ENCODE measurements around the gene ITGB7. TPM values are rescaled to one million over a fixed set of nuclear protein-coding genes. Genes with fewer than 3 reads are reported as not detected.

Gene ITGB7
- total and polyA plus RNA-seq, 2 of the 4 experiments (the other 2 are of a cell fraction) = 0.18 to 0.44 TPM

GRCh38 chr12:53213348-53213747 lies 6.3 kb upstream of the ITGB7 start:
- Histone ChIP-seq H4K5ac (ENCODE audit: low read depth, low read length) (no peak overlapping the region), H2AK9ac (replicated peaks; ENCODE audit: low read depth, low read length, poor library complexity) (peak overlapping the region; percentile 80), H3K18ac (ENCODE audit: low read depth, low read length) (no peak overlapping the region), H3K56ac (ENCODE audit: extremely low read depth, insufficient read depth, low read length) (no peak overlapping the region), H3K27ac (ENCODE audit: insufficient read depth, low read length) (no peak overlapping the region), H3K14ac (replicated peaks; ENCODE audit: low read depth, low read length) (no peak overlapping the region), H3K4me3 (ENCODE audit: insufficient read depth, low read depth, low read length) (no peak overlapping the region), H3K27me3 (ENCODE audit: control insufficient read depth, insufficient read depth, low read length) (no peaks in the 10 kb centered on the region), H3K36me3 (ENCODE audit: control insufficient read depth, insufficient read depth, low read length) (peaks cover 47% of the 10 kb centered on the region), H3K4ac (ENCODE audit: low read depth, low read length) (peak overlapping the region; percentile 57), H3K4me2 (ENCODE audit: low read depth, low read length) (no peak overlapping the region), H2BK20ac (ENCODE audit: low read depth, low read length) (no peak overlapping the region), H2AFZ (replicated peaks; ENCODE audit: low read length, poor library complexity) (peak overlapping the region; percentile 78), H3K9me1 (ENCODE audit: insufficient read depth, low read length) (peaks cover 18% of the 10 kb centered on the region), H3K4me1 (ENCODE audit: control insufficient read depth, insufficient read depth, low read length) (peaks cover 19% of the 10 kb centered on the region), H2BK15ac (ENCODE audit: low read depth, low read length) (no peak overlapping the region), H2BK120ac (ENCODE audit: low read depth, low read length) (no peak overlapping the region), H4K91ac (ENCODE audit: insufficient read depth, low read depth, low read length) (no peak overlapping the region; the same call in 1 of the 2 replicates), H2BK5ac (ENCODE audit: low read depth, low read length, poor library complexity, severe bottlenecking) (no peak overlapping the region), H4K20me1 (ENCODE audit: insufficient read depth, low read length) (peaks cover 8% of the 10 kb centered on the region; the same call in 1 of the 2 replicates), H4K8ac (ENCODE audit: low read depth in 2 of 2, low read length in 2 of 2) (peak overlapping the region in 1 of 2 experiments; percentile 44; a peak in 1 of 4 replicates), H2AK5ac (ENCODE audit: low read depth, low read length) (0 out of 2 replicates have a peak overlapping the region, but pooled peaks have one; percentile 50), H3K9ac (ENCODE audit: low read depth, low read length) (no peak overlapping the region), H3K79me1 (ENCODE audit: low read depth in 1 of 2, low read length in 2 of 2) (peaks cover 33 to 49% of the 10 kb centered on the region in 2 experiments), H3K23ac (ENCODE audit: low read depth, low read length) (no peak overlapping the region), H3K9me3 (ENCODE audit: control insufficient read depth, insufficient read depth, low read length) (no peaks in the 10 kb centered on the region)
- TF ChIP-seq MAZ (IDR thresholded peaks at IDR 0.05; ENCODE audit: borderline replicate concordance, low read depth, low read length) (peak; percentile 19; the same call in 1 of the 2 replicates), RAD21 (IDR thresholded peaks at IDR 0.05; ENCODE audit: low read length) (peak; percentile 99), SMC3 (IDR thresholded peaks at IDR 0.05; ENCODE audit: low read depth, low read length) (peak; percentile 98), CEBPB (IDR thresholded peaks at IDR 0.05; ENCODE audit: low read depth, low read length) (no peak), USF2 (IDR thresholded peaks at IDR 0.05; ENCODE audit: low read depth, low read length) (no peak), MAFK (IDR thresholded peaks at IDR 0.05; ENCODE audit: low read depth, low read length) (no peak), NFE2L2 (IDR thresholded peaks at IDR 0.05; ENCODE audit: low read depth, low read length) (no peak), RCOR1 (IDR thresholded peaks at IDR 0.05; ENCODE audit: insufficient replicate concordance, low read length) (no peak), ELK1 (IDR thresholded peaks at IDR 0.05; ENCODE audit: borderline replicate concordance, low read depth, low read length) (no peak), MXI1 (IDR thresholded peaks at IDR 0.05; ENCODE audit: borderline replicate concordance, low read depth, low read length) (0 out of 2 replicates have a peak, but pooled peaks have one; percentile 46), CTCF (conservative IDR thresholded peaks at IDR 0.05; ENCODE audit: low read depth, low read length) (peak; percentile 95), FOS (IDR thresholded peaks at IDR 0.05; ENCODE audit: low read depth, low read length) (no peak), CHD1 (IDR thresholded peaks at IDR 0.05; ENCODE audit: low read depth, low read length) (peak; percentile 76; the same call in 1 of the 2 replicates), BHLHE40 (IDR thresholded peaks at IDR 0.05; ENCODE audit: low read depth, low read length) (no peak), POLR2A (IDR thresholded peaks at IDR 0.05; ENCODE audit: low read depth, low read length) (0 out of 2 replicates have a peak, but pooled peaks have one; percentile 32)
- in situ Hi-C loops (cut with MboI; ENCODE audit: low sequenced_read_pairs) (loop anchor here (5.0 to 10.0 kb wide), 2 partner anchors 74 to 301 kb away; no protein-coding TSS in a partner anchor), intact Hi-C loops (cut with micrococcal nuclease) (loop anchor here (1.0 to 10.0 kb wide), 7 partner anchors 39 to 294 kb away; partner anchors contain the start of genes AAAS, ESPL1, MYG1 and NPFF), dilution Hi-C loops (cut with HindIII; ENCODE audit: low sequenced_read_pairs, unreplicated experiment) (no loop called here)
- ATAC-seq (ENCODE audit: low read depth) (peak; percentile 86), DNase-seq (peak; percentile 70)
- BruUV-seq (replicated peaks) = no TSS peak
- WGBS, 2 experiments (ENCODE audit: extremely low coverage in 2 of 2, insufficient read length in 1 of 2) = 40% methylated on average over 3 of the region's 14 CpGs; no CpG with 5 or more reads in 1 of the 2 experiments
- ChIA-PET POLR2A (ENCODE audit: unreplicated experiment) (no interaction called here), CTCF (interaction anchor here (0.5 to 1.1 kb wide), 11 partner anchors 13 to 147 kb away, joined by 3 to 8 read pairs (median 4); partner anchors contain the start of gene PFDN5)
